ENCODE measurements around the gene TBX1. TPM values are rescaled to one million over a fixed set of nuclear protein-coding genes. Genes with fewer than 3 reads are reported as not detected.

The TBX1 gene
- total RNA-seq, 1 donor from 2014 or later, result 13.5 TPM

DNA sequence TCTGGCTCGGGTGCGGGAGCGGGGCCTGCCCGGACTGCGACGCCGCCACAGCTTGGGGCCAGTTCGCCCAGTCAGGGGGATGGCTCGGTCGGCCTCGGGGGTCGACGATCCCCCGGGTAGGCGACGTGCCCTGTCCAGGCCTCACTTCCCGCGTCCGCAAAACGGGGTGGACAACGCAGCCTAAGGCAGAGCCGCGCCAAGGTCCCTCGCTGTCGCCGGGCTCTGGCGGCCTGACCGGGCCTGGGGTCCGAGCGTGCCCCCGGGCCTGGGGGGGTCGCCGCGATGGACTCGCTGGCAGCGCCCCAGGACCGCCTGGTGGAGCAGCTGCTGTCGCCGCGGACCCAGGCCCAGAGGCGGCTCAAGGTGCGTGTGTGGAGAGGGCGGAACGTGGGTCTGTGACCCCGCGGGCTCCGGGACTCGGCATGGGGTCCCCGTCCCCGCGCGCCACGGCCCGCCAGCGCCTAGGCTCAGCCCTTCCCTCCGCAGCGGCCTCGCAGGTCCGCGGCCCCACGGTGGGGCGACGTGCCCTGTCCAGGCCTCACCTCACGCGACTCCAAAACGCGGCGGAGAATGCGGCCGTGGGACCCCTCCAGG, 42.0 kb upstream of the TBX1 start:
- DNase-seq, result no peak
- peak overlapping the region; percentile 24 for H3K27ac ChIP-seq

GRCh38 chr22:19719050-19719482, 41.5 kb upstream of the TBX1 start:
- intact Hi-C loops (cut with DNase I), result no loop called here
- H3K27ac ChIP-seq, result peak overlapping the region; percentile 24
- DNase-seq, result no peak
- no peaks in the 10 kb centered on the region for H3K9me3 ChIP-seq
- H3K27me3 ChIP-seq (ENCODE audit: low read depth), result peaks cover 80% of the 10 kb centered on the region
- peaks cover 35% of the 10 kb centered on the region for H3K4me1 ChIP-seq
- H3K36me3 ChIP-seq, result no peaks in the 10 kb centered on the region
- peak overlapping the region; percentile 61 for H3K4me3 ChIP-seq
- TF ChIP-seq, protein P1, sequence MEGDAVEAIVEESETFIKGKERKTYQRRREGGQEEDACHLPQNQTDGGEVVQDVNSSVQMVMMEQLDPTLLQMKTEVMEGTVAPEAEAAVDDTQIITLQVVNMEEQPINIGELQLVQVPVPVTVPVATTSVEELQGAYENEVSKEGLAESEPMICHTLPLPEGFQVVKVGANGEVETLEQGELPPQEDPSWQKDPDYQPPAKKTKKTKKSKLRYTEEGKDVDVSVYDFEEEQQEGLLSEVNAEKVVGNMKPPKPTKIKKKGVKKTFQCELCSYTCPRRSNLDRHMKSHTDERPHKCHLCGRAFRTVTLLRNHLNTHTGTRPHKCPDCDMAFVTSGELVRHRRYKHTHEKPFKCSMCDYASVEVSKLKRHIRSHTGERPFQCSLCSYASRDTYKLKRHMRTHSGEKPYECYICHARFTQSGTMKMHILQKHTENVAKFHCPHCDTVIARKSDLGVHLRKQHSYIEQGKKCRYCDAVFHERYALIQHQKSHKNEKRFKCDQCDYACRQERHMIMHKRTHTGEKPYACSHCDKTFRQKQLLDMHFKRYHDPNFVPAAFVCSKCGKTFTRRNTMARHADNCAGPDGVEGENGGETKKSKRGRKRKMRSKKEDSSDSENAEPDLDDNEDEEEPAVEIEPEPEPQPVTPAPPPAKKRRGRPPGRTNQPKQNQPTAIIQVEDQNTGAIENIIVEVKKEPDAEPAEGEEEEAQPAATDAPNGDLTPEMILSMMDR (IDR thresholded peaks at IDR 0.05), result no peak
- no peak for ATAC-seq

More for the DNA sequence above, 42.0 kb upstream of the TBX1 start:
- intact Hi-C loops (cut with DNase I), result no loop called here
- ATAC-seq, result peak in 1 of 2 donors; percentile 1
- peaks cover 32% of the 10 kb centered on the region for H3K4me1 ChIP-seq
- no peaks in the 10 kb centered on the region for H3K36me3 ChIP-seq
- H3K27me3 ChIP-seq (ENCODE audit: low read depth), result peaks cover 82% of the 10 kb centered on the region
- no peaks in the 10 kb centered on the region for H3K9me3 ChIP-seq
- peak overlapping the region; percentile 61 for H3K4me3 ChIP-seq
- TF ChIP-seq, protein P1 (IDR thresholded peaks at IDR 0.05), result no peak

DNA sequence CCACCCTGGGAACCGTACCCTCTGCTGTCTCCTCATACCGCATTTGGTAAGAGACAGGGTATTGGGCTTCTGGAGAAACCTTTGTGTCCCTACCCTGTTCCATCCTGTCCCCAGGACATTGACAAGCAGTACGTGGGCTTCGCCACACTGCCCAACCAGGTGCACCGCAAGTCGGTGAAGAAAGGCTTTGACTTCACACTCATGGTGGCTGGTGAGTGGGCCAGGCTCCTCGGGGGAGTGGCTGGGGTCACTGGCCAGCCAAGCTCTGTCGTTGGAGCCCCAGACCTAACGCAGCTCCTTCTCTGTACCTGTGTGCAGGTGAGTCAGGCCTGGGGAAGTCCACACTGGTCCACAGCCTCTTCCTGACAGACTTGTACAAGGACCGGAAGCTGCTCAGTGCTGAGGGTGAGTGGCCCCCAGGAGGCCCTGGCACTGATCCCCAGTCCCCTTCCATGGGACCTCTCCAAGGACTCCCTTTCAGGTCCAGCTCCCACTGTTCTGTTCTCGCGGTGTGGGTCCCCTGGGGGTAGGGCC, 41.0 kb upstream of the TBX1 start:
- DNase-seq (no peak), ATAC-seq (no peak)
- Histone ChIP-seq H3K36me3 (no peaks in the 10 kb centered on the region), H3K9me3 (no peaks in the 10 kb centered on the region), H3K4me3 (peak overlapping the region; percentile 61), H3K27ac (no peak overlapping the region), H3K4me1 (peaks cover 35% of the 10 kb centered on the region), H3K27me3 (ENCODE audit: low read depth) (peaks cover 84% of the 10 kb centered on the region)
- intact Hi-C loops (cut with DNase I), result no loop called here
- TF ChIP-seq, protein P1 (IDR thresholded peaks at IDR 0.05), result no peak

- H3K36me3 ChIP-seq, result no peaks in the 10 kb centered on the region
- H3K4me3 ChIP-seq, result no peak overlapping the region
- TF ChIP-seq, protein P1 (IDR thresholded peaks at IDR 0.05), result no peak
- DNase-seq (no peak), ATAC-seq (no peak)
- no peaks in the 10 kb centered on the region for H3K9me3 ChIP-seq
- intact Hi-C loops (cut with DNase I), result no loop called here
- peaks cover 78% of the 10 kb centered on the region for H3K27me3 ChIP-seq (ENCODE audit: low read depth)
- H3K27ac ChIP-seq, result no peak overlapping the region
- H3K4me1 ChIP-seq, result peaks cover 30% of the 10 kb centered on the region
Measured at GRCh38 chr22:19720150-19720827, 40.3 kb upstream of the TBX1 start.

DNA sequence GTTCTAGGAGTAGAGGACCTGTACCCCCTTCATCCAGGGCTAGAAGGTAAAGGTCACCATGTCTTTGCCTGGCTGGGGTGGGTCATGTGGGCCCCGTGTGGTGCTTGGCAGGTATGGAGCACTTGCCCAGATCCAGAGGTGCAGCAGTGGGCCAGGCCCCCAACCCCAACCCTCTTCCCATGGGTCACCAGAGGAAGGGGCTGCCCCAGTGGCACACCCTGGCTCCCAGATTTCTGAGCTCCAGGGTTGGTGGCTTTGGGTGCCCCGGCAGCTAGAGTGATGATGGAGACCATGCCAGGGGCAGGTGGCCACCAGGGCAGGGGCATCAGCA, 39.6 kb upstream of the TBX1 start:
- Histone ChIP-seq H3K27me3 (ENCODE audit: low read depth) (peaks cover 71% of the 10 kb centered on the region), H3K4me1 (peaks cover 30% of the 10 kb centered on the region), H3K27ac (no peak overlapping the region), H3K4me3 (no peak overlapping the region), H3K36me3 (no peaks in the 10 kb centered on the region), H3K9me3 (no peaks in the 10 kb centered on the region)
- intact Hi-C loops (cut with DNase I), result no loop called here
- ATAC-seq (no peak), DNase-seq (no peak)
- TF ChIP-seq, protein P1 (IDR thresholded peaks at IDR 0.05), result no peak

All from lower lobe of right lung (tissue), 2 donors.